GM12892 (cell line): ENCODE results near the gene ANK3.

Experiments used
- POLR2A ChIP-seq: IDR thresholded peaks from 2 replicates; pipeline ENCODE4 v1.6.1; 2011; ENCODE audit warnings: low read depth, low read length, control low read depth
- TAF1 ChIP-seq: IDR thresholded peaks from 2 replicates; pipeline ENCODE4 v1.6.1; 2011; ENCODE audit warnings: low read depth, mild to moderate bottlenecking, control low read depth, low read length, borderline replicate concordance

DNA sequence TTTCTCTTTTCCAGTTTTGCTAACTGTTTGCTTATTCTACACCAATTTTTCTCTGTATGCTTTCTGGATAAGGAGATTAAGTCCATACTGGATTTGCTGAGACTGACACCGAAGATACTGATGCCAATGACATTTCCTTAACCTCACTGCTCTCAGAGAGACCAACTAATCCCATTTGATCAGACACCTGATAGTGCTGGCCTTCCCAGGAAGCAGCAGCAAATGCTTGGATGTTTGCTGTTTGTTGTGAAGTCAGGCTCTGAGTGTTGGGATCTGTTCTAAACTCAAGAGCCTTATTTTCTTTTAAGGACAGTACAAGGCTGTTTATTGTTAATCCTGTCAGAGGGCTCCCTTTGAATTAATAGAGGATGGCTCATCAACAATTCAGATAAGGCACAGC is 143.3 kb downstream of the ANK3 start:
- TF ChIP-seq POLR2A (no peak), TAF1 (no peak)
